ENCODE measurements around the gene ALG9. TPM values are rescaled to one million over a fixed set of nuclear protein-coding genes. Genes with fewer than 3 reads are reported as not detected.

ALG9 gene
- polyA plus RNA-seq, 3 donors = 7.4 to 7.9 (median 7.8) TPM

GRCh38 chr11:111920908-111921307, 49.5 kb upstream of the ALG9 start:
- Histone ChIP-seq H3K9ac (ENCODE audit: insufficient read depth, low read length, poor library complexity, severe bottlenecking) (no peak overlapping the region), H3K4me2 (replicated peaks; ENCODE audit: extremely low read depth, low read length, poor library complexity, severe bottlenecking) (no peak overlapping the region), H3K27ac (ENCODE audit: low read depth in 1 of 2, low read length in 2 of 2) (no peak overlapping the region), H3K36me3 (replicated peaks in 1 of 2; ENCODE audit: control insufficient read depth in 1 of 2, insufficient read depth in 2 of 2, low read length in 2 of 2) (no peaks in the 10 kb centered on the region), H3K27me3 (ENCODE audit: control insufficient read depth in 2 of 2, insufficient read depth in 2 of 2, low read length in 2 of 2) (peaks cover 0 to 2% of the 10 kb centered on the region in 2 donors), H3K4me3 (replicated peaks in 1 of 3; ENCODE audit: low read depth in 2 of 3, low read length in 3 of 3) (no peak overlapping the region), H2AFZ (ENCODE audit: insufficient read depth, low read depth, low read length, poor library complexity, severe bottlenecking) (no peak overlapping the region), H3K9me3 (replicated peaks in 1 of 2; ENCODE audit: control insufficient read depth in 1 of 2, insufficient read depth in 1 of 2, low read length in 2 of 2) (no peaks in the 10 kb centered on the region), H3K79me2 (ENCODE audit: insufficient read depth, low read length) (no peaks in the 10 kb centered on the region), H3K4me1 (ENCODE audit: control insufficient read depth in 1 of 2, insufficient read depth in 2 of 2, low read length in 2 of 2) (peaks cover 13 to 27% of the 10 kb centered on the region in 2 donors), H4K20me1 (ENCODE audit: insufficient read depth, low read length) (no peaks in the 10 kb centered on the region)
- Mint-ChIP-seq H3K4me3 (no peak overlapping the region), H3K4me1 (peaks cover 23% of the 10 kb centered on the region), H3K27me3 (ENCODE audit: low read depth in 3 of 3) (peaks cover 8 to 15% (median 14%) of the 10 kb centered on the region in 3 donors), H3K27ac (no peak overlapping the region), H3K9me3 (peaks cover 0 to 2% (median 0%) of the 10 kb centered on the region in 7 donors), H3K36me3 (peaks cover 0 to 3% of the 10 kb centered on the region in 2 donors)
- intact Hi-C loops (cut with micrococcal nuclease) = loop anchor here (10.0 kb wide), 2 partner anchors 164 to 1394 kb away; partner anchors contain the start of genes SDHD (in 1 of the 2), TIMM8B (in 1 of the 2) and TTC12 (in 1 of the 2)
- no peak for DNase-seq
- no peak for TF ChIP-seq CTCF (IDR thresholded peaks at IDR 0.05)
- WGBS (ENCODE audit: insufficient coverage) = no CpG with 5 or more reads among the region's 2 CpGs

DNA sequence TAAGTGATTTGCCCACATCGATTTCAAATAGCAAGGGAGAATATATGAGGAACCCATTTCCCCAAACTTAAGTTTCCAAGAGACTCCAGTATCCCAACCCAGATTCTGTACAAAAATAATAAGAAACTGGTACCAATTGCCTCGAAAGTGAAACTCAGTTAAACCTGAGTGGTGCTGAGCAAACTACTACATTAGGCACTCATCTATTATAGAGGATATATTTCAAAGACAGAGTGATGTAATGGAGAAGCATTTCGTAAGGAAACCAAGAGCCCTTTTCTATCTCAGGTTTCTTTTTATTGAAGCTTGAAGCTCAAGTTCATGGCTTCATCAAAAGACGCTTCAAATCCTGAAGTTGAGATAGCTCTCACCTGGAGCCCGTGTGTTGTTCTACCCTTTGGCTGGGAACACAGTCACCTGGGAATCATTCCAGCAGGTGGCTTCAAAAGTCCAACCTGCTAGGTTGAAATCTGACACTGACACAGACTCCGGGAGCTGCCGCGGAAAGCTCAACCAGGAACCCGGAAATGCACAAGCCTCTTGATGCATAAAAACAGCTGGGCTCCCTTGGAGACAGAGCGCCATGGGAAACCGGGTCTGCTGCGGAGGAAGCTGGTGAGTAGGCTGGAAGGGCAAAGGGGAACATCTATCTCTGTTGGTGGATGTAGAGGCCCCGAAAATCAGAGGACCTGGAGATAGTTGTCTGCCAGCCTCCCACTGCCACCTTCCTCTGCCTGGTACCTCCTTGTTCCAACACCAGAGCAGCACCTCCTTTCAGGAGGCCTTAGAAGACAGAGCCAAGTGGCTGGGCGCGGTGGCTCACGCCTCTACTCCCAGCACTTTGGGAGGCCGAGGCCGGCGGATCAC, 47.2 kb upstream of the ALG9 start, which contains the start of gene C11orf52:
Gene C11orf52 (plus strand): TSS at position 524 of the 867 bp plus-strand sequence. CDS start 60 bp downstream, at position 584.
- H4K20me1 ChIP-seq (ENCODE audit: insufficient read depth, low read length) = no peaks in the 10 kb centered on the region
- peaks cover 19 to 31% (median 24%) of the 10 kb centered on the region in 3 donors for H3K27me3 Mint-ChIP-seq (ENCODE audit: low read depth in 3 of 3)

More for the DNA sequence above, 47.2 kb upstream of the ALG9 start, which contains the start of gene C11orf52:
- Histone ChIP-seq H3K36me3 (replicated peaks in 1 of 2; ENCODE audit: control insufficient read depth in 1 of 2, insufficient read depth in 2 of 2, low read length in 2 of 2) (no peaks in the 10 kb centered on the region), H3K9me3 (replicated peaks in 1 of 2; ENCODE audit: control insufficient read depth in 1 of 2, insufficient read depth in 1 of 2, low read length in 2 of 2) (no peaks in the 10 kb centered on the region), H2AFZ (ENCODE audit: insufficient read depth, low read depth, low read length, poor library complexity, severe bottlenecking) (peak within 1 kb of the TSS; percentile 30), H3K9ac (ENCODE audit: insufficient read depth, low read length, poor library complexity, severe bottlenecking) (no peak within 1 kb of the TSS), H3K4me1 (ENCODE audit: control insufficient read depth in 1 of 2, insufficient read depth in 2 of 2, low read length in 2 of 2) (peaks cover 13 to 25% of the 10 kb centered on the region in 2 donors), H3K27ac (ENCODE audit: low read depth in 1 of 2, low read length in 2 of 2) (no peak within 1 kb of the TSS), H3K79me2 (ENCODE audit: insufficient read depth, low read length) (no peaks in the 10 kb centered on the region), H3K4me3 (replicated peaks in 1 of 3; ENCODE audit: low read depth in 2 of 3, low read length in 3 of 3) (no peak within 1 kb of the TSS), H3K27me3 (ENCODE audit: control insufficient read depth in 2 of 2, insufficient read depth in 2 of 2, low read length in 2 of 2) (peaks cover 3 to 9% of the 10 kb centered on the region in 2 donors), H3K4me2 (replicated peaks; ENCODE audit: extremely low read depth, low read length, poor library complexity, severe bottlenecking) (peak within 1 kb of the TSS; percentile 33)
- Mint-ChIP-seq H3K27ac (no peak within 1 kb of the TSS), H3K4me1 (peaks cover 19% of the 10 kb centered on the region), H3K36me3 (no peaks in the 10 kb centered on the region), H3K4me3 (no peak within 1 kb of the TSS), H3K9me3 (peaks cover 0 to 2% (median 0%) of the 10 kb centered on the region in 7 donors)
- 79% methylated on average over 15 of the region's 19 CpGs for WGBS (ENCODE audit: insufficient coverage)
- intact Hi-C loops (cut with micrococcal nuclease) = no loop called here
- no peak for DNase-seq
- no peak for TF ChIP-seq CTCF (IDR thresholded peaks at IDR 0.05)
